Measurements from ENCODE around the gene VTN.
A peak's percentile ranks its signal among the peaks of the same experiment; 100 is the strongest.

Gene VTN

DNA sequence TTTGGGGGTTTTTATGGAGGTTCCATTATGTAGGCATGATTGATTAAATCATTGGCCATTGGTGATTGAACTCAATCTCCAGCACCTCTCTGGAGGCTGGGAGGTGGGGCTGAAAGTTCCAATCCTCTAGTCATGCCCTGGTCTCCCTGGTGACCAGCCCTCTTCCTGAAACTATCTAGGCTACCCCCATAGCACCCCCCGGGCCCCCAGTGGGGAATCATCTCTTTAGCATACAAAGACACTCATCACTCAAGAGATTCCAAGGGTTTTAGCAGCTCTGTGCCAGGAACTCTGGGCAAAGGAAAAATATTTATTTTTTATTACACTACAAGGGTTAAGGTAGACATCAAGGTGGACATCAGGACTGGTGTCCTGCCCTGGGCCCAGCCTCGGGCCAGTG lies 25.3 kb upstream of the VTN start:
- DNase-seq (ENCODE audit: low spot score) = no peak

DNA sequence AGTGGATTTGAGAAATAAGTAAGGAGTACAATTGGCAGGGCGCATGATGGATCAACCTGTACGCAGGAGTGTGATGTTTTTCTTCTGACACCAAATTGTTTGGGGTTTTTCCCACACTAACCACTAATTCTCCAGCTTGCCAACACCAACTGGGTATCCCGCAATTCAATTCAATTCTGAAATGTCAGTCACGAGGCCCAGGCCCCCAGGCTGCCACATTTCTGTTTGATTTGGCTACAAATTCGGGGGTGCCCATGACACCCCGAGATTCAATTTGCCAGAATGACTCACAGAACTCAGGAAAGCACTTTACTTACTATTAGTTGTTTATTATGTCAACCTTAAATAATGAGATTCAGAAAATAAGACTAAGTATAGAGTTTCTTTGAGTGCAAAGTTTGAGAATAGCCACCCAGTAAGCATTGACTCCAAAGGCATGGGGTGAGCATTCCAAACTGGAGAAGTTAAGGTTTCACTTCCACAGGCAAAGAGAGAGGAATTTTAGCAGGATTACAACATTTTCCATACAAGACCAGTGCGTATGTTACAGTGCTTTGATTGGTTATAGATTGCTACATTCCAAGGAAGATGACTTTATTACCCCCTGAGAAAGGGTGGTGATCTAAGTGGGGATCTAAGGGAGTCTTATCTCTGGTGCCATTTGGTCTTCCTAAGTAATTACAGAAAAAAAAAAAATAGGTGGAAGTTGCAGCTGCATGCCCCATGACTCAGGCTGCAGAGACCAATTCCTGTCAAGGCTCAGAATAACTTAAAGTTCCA lies 24.4 kb upstream of the VTN start:
- DNase-seq (ENCODE audit: low spot score) = no peak

DNA sequence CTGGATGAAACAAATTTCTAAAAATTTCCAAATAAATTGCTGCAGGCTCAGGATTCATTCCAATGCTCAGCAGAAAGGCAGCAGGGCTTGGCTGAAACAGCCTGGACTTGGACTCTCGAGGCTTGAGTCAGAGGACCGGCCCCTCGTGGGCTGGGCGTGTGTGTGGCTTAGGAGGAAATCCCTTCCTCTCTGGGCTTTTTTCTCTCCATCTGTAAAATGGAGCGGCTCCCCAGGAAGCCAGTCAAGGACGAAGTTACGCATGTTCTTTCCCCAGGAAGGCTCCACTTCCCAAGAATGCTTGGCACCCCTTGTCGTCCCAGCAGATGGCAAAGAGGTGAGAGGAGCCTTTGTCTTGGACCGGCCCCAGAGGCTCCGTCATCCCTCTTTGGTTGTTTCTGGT lies 22.4 kb upstream of the VTN start:
- DNase-seq (ENCODE audit: low spot score) = no peak

DNA sequence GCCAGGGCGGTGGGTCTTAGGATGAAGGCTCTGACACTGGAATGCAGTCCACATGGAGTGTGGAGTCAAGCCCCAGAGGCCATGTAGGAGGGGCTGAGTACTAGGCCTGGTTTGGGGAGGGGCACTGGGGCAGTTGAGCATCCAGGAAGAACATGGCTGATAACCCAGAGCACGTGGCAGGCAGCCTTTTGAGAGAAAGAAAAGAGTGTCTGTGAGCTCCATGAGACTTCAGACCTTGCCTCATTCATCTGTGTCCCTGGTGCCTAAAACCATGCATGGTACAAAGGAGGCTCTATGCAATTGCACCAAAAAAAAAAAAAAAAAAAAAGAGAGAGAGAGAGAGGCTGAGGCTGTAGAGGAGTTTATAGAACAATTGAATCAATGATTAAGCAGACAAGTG lies 21.3 kb upstream of the VTN start:
- no peak for DNase-seq (ENCODE audit: low spot score)

DNA sequence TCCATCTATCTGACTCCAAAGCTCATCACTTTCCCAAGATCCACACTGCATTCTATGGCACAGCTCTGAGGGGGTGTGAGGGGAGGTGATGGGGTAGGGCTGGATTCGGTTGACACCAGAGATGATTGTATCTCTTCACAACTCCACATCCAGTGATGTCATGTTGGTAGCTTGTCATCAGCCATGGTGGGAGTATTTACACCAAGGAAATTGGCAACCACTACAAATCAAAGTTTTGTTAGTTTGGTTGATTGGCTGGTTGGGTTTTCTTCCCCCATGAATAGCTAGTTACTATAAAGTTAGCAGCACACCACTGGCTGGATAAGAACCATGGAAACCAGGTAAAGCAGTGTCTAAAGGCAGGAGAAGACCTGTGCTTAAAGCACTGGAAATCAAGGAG lies 20.9 kb upstream of the VTN start:
- no peak for DNase-seq (ENCODE audit: low spot score)

DNA sequence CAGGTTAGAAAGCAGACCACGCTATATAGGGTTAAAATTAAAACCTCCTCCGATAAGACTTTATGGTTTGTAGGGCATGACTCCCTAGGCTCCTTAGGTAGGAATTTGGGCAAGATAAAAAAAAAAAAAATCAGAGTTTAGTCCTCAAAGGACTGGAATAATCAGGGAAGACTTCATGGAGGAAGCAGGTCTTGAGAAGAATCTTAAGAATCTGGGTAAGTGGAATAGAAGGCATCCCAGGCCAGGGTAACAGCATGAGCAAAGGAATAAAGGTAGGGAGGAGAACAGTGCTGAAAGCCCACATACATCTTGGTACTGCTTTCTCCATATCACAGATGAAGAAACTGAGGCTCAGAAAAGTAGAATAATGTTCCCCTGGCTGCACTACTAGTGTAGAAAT lies 20.5 kb upstream of the VTN start:
- no peak for DNase-seq (ENCODE audit: low spot score)

DNA sequence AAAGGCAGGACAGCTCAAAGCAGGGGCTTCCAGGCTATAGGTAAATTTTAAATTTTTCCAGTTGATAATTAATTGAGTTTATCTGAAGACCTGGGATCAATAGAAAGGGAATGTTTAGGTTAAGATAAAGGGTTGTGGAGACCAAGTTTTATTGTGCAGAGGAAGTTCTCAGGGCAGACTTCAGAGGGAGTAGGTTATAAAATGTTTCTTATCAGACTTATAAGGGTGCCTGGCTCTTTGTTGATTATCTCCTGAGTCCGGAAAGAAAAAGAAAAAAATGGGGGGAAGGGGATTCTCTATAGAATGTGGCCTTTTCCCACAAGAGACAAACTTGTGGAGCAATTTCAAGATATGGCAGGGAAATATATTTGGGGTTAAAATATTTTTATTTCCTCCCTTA lies 20.0 kb upstream of the VTN start:
- DNase-seq (ENCODE audit: low spot score) = no peak

DNA sequence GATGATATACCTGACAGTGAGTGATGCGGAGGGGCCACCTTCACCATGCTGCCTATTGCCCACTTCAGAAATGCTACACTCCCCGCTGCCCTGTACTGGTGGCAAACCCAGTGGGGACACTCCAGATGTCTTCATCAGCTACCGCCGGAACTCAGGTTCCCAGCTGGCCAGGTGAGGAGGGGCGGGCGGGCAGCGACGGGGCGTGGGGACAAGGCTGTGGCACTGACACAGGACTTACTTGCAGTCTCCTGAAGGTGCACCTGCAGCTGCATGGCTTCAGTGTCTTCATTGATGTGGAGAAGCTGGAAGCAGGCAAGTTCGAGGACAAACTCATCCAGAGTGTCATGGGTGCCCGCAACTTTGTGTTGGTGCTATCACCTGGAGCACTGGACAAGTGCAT lies 18.0 kb upstream of the VTN start:
- DNase-seq (ENCODE audit: low spot score) = no peak

DNA sequence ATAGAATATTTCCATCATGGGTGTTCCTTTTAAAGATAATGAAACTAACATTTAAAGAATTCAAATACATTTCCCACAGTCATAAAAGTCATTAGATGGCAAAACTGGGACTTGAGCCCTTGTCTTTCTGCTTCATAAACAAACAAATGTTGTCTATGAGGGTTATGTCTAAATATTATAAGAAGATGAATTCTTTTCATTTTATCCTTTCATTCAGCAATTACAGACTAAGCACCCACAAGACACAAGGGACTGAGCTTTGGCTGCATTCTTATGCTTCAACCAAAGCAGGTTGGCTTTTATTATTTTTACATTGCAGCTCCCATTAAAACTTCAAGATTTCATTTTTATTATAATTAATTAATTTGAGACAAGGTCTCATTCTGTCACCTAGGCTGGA lies 16.3 kb upstream of the VTN start:
- no peak for DNase-seq (ENCODE audit: low spot score)

DNA sequence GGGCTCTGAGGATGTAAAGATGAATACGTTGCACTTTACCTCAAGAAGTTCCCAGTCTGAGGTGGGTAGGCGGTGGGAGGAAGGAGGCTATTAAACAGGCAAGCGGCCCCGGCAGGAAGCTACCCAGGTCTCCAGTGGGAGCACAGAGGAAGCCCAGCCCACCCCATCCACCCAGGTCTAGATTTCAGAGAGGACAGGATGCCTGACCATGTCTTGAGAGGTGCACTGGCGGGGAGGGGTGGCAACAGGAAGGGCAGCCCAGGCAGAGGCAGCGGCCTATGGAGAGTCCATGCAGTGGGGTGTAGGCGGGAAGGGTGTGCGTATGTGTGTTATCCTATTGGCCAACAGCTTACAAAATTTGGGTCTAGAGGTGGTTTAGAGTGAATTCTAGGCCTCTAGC lies 15.3 kb upstream of the VTN start:
- DNase-seq (ENCODE audit: low spot score) = no peak

DNA sequence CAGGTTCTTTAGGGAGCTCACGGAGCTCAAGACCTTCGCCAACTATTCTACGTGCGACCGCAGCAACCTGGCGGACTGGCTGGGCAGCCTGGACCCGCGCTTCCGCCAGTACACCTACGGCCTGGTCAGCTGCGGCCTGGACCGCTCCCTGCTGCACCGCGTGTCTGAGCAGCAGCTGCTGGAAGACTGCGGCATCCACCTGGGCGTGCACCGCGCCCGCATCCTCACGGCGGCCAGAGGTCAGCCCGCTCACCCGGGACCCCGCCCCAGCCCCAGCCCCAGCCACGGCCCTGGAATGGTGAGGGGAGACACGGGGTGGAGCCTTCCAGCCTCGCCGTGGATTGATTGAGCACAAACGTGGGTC lies 14.9 kb upstream of the VTN start:
- DNase-seq (ENCODE audit: low spot score) = no peak

DNA sequence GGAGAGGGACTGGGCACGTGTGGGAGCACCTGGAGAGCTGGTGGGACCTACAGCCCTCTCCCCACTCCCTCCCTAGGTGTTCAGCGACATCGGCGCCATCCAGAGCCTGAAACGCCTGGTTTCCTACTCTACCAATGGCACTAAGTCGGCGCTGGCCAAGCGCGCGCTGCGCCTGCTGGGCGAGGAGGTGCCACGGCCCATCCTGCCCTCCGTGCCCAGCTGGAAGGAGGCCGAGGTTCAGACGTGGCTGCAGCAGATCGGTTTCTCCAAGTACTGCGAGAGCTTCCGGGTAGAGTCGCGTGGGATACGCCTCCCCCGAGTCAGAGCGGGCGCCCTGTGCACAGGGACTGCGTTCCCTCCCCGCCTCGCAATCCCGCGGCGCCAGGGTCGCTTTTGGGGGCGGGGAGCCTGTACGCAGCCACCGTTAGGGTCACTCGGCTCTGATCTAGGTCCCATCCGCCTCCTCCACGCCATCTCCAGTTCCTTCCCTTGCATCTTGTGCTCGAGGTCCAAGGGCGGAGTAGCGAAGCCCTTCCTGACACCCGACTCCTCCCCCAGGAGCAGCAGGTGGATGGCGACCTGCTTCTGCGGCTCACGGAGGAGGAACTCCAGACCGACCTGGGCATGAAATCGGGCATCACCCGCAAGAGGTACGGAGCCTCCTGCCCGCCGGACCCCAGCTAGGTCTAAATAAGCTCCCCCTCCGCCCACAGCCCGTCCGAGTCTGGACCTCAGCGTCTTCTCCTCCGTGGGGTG lies 14.4 kb upstream of the VTN start:
- peak; percentile 64 for DNase-seq (ENCODE audit: low spot score)

DNA sequence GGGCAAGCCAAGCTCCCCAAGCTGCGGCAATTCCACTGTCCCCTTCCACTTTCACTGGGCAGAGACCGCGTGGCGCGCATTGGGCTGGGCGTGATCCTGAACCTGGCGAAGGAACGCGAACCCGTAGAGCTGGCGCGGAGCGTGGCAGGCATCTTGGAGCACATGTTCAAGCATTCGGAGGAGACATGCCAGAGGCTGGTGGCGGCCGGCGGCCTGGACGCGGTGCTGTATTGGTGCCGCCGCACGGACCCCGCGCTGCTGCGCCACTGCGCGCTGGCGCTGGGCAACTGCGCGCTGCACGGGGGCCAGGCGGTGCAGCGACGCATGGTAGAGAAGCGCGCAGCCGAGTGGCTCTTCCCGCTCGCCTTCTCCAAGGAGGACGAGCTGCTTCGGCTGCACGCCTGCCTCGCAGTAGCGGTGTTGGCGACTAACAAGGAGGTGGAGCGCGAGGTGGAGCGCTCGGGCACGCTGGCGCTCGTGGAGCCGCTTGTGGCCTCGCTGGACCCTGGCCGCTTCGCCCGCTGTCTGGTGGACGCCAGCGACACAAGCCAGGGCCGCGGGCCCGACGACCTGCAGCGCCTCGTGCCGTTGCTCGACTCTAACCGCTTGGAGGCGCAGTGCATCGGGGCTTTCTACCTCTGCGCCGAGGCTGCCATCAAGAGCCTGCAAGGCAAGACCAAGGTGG lies 11.2 kb upstream of the VTN start:
- DNase-seq (ENCODE audit: low spot score) = no peak

DNA sequence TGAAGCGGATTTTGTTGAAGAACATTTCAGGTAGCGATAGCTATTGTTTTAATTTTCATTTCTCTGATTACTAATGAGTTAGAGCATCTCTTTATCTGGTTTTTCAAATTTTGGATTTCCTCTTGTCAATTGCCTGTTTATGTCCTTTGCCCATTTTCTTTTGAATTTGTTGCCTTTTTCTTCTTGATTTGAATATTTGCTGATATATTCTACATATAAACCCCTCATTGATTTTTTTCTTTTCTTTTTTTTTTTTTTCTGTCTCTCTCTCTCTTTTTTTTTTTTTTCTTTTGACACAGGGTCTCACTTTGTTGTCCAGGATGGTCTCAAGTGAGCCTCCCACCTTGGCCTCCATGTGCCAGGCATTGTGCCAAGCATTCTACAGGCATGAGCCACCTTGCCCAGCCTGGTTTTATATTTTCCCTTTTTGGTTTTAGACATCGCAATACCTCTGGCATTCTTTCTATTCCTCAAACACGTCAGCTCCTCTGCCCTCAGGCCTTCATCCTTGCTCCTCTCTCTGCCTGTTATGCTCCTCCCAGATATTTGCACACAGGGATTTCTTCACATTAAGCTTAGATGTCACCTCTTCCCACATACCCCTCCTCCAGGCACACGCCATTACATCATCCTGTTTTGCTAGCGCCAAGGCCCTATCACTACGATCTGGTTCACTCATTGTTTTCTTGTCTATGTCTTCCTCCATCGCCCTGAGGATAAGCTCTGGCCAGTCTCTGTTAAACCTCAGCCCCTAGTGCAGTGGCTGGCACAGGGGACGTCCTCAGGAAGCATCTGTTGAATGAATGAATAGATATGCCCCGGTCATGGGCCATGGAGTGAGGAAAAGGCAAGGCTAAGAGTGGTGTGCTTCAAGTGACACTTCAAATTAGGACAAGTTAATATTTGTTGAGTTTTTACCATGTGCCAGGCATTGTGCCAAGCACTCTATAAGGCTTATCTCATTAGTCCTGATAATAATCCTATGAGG lies 10.0 kb upstream of the VTN start:
- DNase-seq (ENCODE audit: low spot score) = no peak

DNA sequence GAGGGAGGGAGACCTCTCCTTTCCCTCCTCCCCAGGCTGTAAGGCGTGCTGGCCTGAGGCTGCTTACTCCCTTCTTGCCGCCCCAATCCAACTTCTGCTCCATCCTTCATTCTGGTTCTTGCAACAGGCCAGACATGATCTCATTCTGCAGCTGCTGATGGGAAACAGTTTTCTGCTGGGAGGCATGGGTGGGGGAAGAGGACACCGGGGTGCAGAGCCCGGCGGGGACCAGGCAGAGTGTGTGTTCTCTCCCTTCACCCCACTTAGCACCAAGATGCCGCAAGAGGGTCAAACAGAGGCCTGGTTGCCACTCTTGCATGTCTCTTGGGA lies 2.8 kb upstream of the VTN start:
- DNase-seq (ENCODE audit: low spot score) = no peak

DNA sequence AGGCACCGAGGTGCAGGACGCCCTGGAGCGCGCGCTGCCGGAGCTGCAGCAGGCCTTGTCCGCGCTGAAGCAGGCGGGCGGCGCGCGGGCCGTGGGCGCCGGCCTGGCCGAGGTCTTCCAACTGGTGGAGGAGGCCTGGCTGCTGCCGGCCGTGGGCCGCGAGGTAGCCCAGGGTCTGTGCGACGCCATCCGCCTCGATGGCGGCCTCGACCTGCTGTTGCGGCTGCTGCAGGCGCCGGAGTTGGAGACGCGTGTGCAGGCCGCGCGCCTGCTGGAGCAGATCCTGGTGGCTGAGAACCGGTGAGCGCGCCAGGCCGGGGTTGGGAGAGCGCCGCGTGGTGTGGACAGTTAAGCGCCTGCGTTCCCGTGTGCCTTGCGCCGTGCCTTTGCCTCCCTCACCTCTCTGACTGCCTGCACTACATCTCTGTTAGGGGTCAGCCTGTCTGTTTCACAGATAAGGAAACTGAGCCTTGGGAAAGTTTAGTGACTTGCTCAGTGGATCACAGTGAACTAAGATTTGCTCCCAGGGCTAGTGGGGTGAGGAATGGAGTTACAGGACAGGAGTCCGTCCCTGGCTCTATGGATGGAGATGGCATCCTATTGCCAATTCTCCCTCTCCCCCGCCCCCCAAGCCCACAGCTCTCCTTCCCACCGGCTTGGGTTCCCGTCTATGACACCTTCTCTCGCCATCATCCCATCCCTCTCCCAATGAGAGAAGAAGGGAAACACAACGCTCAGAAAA lies 2.3 kb upstream of the VTN start:
- no peak for DNase-seq (ENCODE audit: low spot score)

DNA sequence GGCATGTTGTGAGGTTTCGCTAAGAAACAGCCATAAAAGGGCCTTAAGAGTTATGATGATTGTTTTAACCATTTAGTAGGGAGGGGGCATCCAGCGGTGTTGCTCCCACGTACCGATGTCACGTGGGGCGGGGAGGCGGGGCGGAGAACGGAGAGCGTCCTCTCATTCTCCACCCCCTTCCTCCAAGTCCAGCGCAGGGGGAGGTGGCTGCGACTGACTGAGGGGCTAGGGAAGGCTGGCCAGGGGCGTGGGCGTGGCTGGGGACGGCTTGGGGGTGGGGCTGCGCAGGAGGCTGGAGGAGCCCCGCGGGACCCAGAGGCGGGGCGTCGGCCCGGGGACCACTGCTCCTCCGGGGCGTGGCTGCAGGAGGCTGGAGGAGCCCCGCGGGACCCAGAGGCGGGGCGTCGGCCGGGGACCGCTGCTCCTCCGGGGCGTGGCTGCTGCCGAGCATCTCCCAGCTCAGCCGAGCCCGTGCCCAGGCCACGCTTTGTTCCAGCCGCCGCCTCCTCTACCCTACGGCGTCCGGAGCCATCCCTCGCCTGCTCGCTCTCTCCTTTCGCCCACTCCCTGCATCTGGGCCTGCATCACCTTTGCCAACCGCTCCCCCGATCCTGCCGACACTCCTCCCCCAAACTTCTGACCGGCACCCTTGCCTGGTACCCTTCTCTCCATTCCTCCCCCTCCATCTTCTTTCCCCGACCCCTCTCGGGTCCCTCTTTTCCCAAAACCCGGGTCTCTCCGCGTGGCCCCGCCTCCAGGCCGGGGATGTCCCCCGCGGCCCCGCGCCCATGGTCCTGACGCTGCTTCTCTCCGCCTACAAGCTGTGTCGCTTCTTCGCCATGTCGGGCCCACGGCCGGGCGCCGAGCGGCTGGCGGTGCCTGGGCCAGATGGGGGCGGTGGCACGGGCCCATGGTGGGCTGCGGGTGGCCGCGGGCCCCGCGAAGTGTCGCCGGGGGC lies 1.4 kb upstream of the VTN start, which contains the start of gene SARM1:
Gene SARM1 (plus strand): TSS at position 450 of the 958 bp plus-strand sequence. CDS start 339 bp downstream, at position 789.
- DNase-seq (ENCODE audit: low spot score) = peak; percentile 92

DNA sequence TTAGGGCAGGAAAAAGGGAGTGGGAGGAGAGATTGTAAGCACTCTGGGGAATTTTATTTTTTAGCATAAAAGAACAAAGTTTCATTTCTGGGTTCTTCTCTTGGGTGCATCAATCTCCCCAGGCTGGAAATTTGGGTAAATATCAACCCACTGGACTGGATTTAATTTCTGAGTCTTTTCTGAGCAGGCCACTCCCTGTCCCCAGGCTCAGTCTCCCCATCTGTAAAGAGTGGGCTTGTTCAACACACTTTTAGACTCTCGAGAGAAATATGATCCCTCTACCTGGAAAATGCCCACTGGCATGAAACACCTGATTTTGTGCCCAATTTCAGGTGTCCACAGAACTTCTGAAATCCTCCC lies 617 bp upstream of the VTN start:
- no peak for DNase-seq (ENCODE audit: low spot score)

DNA sequence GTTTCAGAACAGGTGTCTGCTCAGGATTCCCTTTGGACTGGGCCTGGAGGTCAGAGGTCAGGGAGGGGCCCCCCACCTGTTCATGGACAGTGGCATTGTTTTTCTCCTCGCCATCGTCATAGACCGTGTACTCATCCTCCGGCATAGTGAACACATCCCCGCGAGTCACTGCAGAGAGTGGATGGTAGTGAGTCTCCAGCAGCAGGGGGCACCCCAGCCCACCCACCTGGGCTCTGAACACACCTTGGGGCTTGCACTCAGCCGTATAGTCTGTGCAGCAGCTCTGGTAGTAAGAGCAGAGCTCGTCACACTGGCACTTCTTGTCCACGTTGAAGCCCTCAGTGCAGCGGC lies 448 bp downstream of the VTN start:
- no peak for DNase-seq (ENCODE audit: low spot score)

DNA sequence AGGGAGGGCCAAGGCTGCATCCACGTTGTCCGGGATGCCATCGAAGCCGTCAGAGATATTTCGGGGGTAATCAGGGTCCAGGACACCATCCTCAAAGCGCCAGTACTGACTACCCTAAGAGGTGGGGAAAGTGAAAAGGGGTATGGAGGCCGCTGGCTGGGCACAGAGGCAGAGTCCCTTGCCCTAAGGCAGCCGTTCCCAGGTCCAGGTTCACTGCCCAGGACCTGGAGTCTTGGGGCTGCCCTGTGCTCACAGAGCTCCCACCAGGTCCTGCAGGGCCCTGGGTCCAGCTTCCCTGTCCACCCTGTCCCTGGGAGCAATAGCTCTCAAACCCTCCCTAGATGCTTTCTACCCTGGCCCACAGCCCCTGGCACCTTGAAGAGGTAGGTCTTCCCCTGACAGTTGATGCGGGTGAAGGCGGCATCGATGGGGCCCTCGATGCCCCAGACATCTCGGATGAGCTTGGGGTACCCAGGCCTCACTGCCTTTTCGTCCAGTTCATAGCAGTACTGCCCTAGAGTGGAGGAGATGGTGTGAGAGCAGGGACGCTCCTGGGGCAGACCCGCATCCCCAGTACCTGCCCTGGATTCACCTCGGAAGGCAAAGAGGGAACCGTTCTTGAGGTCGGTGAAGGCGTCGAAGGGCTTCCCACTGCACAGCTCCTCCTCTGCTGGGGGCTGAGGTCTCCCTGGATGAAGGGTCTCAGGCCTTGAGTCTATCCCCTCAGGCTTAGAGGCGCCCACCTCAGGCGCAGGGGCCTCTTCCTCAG lies 1.0 kb downstream of the VTN start:
- no peak for DNase-seq (ENCODE audit: low spot score)
